HG03097 (cell line): Measurements from ENCODE around the gene SEMA4A.
"Not testable (repeated sequence)": the region's sequence is repeated elsewhere in the genome, so short reads cannot be mapped to it uniquely, and the experiment has no call there.

Experiments
- ATAC-seq: cut with Tn5 transposase; IDR thresholded peaks from one replicate; pipeline ENCODE4 v1.9.1; 2021; ENCODE audit not compliant: unreplicated experiment, low FRiP score

The SEMA4A gene

GRCh38 chr1:156155756-156156510, 2.5 kb downstream of the SEMA4A start:
- no peak for ATAC-seq

DNA sequence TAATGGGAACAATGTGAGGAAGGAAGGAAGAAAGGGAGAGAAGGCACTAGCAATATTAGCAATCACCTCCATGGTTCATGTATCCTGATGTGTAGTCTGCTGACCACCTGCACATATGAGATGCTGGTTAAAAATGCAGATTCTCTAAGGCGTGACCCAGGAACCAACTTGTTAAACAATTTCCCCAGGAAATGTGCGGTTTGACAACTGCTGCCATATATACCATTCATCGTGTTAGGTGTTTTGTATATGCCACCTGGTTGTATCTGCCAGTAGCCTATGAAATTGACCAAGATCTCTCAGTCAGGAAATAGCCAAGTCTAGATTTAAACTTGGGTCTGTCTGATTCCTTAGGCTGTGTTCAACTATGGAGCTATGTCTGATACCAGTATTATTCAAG, 4.1 kb downstream of the SEMA4A start:
- ATAC-seq, result no peak

DNA sequence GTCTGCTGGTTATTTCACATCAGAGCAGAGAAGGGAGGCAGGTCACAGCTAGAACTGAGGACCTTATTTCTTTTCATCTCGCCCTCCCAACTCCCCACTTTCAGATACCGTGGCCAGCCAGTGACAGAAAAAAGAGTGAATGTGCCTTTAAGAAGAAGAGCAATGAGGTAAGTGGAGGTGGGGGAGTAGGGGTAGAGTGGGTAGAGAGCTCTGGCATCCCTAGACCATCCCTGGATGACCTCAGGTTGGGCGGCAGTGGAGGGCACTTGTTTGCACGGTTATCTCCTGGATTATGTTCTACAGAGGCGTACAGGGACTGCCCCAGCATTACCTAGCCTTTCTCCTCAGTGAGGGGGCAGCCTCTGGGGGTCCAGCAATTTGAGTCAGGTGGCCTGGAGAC, 4.6 kb downstream of the SEMA4A start:
- ATAC-seq, result no peak

- ATAC-seq, result no peak
Observed at GRCh38 chr1:156160000-156160742, 6.8 kb downstream of the SEMA4A start.

GRCh38 chr1:156160743-156161171, 7.4 kb downstream of the SEMA4A start:
- ATAC-seq, result no peak

GRCh38 chr1:156162430-156163037, 9.1 kb downstream of the SEMA4A start:
- ATAC-seq, result no peak

GRCh38 chr1:156163712-156164111, 10.3 kb downstream of the SEMA4A start:
- ATAC-seq, result no peak

DNA sequence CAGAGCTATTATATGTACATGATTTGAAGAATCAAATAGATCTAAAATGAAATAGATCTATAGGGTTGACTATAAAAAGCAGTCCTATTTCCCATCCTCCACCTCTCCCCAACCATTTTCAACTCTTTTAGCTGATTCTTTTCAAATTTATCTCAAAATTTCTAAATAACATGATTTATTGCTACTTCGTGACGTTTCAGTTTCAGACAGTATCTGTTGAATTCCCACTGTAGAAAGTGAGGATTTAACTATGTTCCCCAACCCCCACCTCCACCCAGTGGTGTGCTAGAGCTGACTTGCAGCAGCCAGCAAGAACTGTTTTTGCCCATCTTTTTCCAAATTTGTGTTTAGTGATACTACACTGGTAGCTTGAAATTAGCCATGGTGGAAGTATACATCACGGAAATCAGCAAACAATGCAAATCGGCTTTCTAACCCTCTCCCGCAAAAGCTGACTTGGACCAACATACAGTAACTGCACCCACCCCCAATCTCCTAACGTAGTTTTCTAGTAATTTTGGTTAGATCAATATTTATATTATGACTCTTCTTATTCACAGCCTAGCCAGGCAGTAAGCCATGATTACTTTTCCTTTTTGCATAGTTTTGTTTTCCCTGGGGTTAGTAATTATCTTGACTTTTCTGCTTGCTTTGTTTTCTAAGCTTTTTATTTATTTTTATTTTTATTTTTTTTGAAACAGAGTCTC, 10.9 kb downstream of the SEMA4A start:
- no peak for ATAC-seq

DNA sequence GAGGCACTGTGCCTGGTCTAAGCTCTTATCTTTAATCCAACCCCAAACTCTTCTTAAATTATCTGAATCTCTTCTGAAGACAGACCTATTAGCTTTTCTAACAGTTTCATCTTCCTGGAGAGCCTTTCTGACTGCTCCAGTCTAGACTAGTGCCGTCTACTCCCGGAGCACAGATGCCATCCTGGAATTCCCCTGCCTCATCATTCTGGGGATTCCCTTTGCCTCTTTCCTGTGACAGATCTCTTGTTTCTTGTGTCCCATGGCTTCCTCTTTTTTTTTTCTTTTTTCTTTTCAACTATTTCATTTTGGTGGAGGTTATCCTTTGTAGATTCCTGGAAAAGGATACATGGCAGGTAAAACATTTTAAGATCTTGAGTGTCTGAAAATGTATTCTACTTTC, 11.7 kb downstream of the SEMA4A start:
- no peak for ATAC-seq

GRCh38 chr1:156167536-156167935, 14.2 kb downstream of the SEMA4A start:
- no peak for ATAC-seq

DNA sequence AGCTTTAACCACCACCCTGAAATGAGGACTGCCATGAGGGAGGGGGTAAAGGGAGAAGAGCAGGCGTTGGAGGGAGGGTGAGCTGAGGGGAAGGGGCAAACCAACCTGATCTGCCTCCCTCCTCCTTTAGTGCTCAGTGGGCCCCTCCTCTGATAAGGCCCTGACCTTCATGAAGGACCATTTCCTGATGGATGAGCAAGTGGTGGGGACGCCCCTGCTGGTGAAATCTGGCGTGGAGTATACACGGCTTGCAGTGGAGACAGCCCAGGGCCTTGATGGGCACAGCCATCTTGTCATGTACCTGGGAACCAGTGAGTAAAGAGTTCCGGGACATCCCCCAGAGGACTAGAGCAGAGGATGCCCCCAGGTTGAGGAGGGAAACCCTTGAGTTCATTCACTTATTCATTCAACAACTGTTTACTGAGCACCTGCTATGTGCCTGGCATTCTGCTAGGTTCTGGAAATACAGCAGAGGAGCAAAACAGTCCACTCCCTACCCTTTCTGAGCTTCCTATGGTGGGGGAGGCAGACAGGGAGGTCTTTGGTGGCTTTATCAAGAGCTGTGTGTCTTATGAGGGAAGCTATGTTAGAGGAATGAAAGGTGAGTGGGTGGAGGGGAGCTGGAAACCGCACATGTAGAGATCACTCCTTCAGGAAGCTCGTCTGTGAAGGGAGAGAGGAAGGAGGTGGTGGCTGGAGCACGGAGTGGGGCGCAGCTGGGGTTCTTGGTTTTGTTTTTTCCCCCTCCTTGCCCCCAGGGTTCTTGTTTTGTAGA, 19.5 kb downstream of the SEMA4A start:
- no peak for ATAC-seq

- ATAC-seq, result no peak
Observed at GRCh38 chr1:156176610-156177210, 23.3 kb downstream of the SEMA4A start.

- no peak for ATAC-seq
Observed at GRCh38 chr1:156177919-156178654, 24.7 kb downstream of the SEMA4A start.

DNA sequence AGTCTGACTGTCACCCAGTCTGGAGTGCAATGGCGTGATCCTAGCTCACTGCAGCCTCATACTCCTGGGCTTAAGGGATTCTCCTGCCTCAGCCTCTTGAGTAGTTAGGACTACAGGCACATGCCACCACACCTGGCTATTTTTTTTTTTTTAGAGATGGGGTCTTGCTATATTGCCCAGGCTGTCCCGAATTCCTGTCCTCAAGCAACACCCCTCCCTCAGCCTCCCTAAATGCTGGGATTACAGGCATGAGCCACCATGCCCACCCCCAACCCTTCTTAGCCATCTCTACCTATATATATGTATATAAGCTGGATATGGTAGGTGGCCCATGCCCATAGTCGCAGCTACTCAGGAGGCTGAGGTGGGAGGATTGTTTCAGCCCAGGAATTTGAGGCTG, 27.1 kb downstream of the SEMA4A start:
- no peak for ATAC-seq

DNA sequence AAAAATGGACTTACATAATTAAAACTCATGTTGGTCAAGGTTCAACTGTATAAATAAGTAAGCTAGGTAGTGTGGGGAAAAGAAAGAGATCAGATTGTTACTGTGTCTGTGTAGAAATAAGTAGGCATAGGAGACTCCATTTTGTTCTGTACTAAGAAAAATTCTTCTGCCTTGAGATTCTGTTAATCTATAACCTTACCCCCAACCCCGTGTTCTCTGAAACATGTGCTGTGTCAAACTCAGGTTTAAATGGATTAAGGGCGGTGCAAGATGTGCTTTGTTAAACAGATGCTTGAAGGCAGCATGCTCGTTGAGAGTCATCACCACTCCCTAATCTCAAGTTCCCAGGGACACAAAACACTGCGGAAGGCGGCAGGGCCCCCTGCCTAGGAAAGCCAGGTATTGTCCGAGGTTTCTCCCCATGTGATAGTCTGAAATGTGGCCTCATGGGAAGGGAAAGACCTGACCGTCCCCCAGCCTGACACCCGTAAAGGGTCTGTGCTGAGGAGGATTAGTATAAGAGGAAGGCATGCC, 28.1 kb downstream of the SEMA4A start:
- not testable (repeated sequence) for ATAC-seq

- not testable (repeated sequence) for ATAC-seq
Observed at GRCh38 chr1:156182010-156182779, 28.8 kb downstream of the SEMA4A start.

- ATAC-seq, result not testable (repeated sequence)
Observed at GRCh38 chr1:156186347-156187177, 33.2 kb downstream of the SEMA4A start.
